SK-N-SH (cell line): ENCODE data around the gene ELOVL1. TPM values are rescaled to one million over a fixed set of nuclear protein-coding genes. Genes with fewer than 3 reads are reported as not detected.

Source experiments
- CTCF ChIA-PET: fragments of 300-600, 350-600 bp; formaldehyde crosslinking; extraction: SDS; loops from one replicate; lab custom pipeline; 2021; lab: Yijun Ruan, JAX
- POLR2A ChIA-PET: fragments of 350-600 bp; sonication (Branson Sonifier 250); formaldehyde crosslinking; extraction: SDS; loops from one replicate; lab custom pipeline; 2020; ENCODE audit warnings: antibody characterized with exemption, inconsistent platforms; lab: Yijun Ruan, JAX
- DNase-seq: peaks from one replicate; pipeline ENCODE4 v3.0.0; 2012
- H2AFZ ChIP-seq: fragments of 200-600 bp; sonication (generic); 2 replicates; pipeline ENCODE4 v1.8.1; 2016; ENCODE audit warnings: antibody characterized with exemption, mild to moderate bottlenecking, low read depth
- H3F3A ChIP-seq: fragments of 200-600 bp; sonication (generic); replicated peaks from 2 replicates; pipeline ENCODE3; 2016; ENCODE audit warnings: antibody characterized with exemption, mild to moderate bottlenecking; ENCODE audit not compliant: insufficient read depth
- H3K27ac ChIP-seq, 2 experiments: fragments of 200-500 bp in 1 of 2; fragments of 200-600 bp in 1 of 2; sonication (Bioruptor generic) in 1 of 2; sonication (generic), shearing (Covaris generic) in 1 of 2; 2 replicates each; pipeline versions ENCODE4 v1.5.1 to v1.6.1; 2014 to 2016; ENCODE audit warnings: low read depth in 2 of 2, inconsistent platforms in 1 of 2, low read length in 1 of 2, mild to moderate bottlenecking in 1 of 2, mixed read lengths in 1 of 2
- H3K27me3 ChIP-seq: fragments of 200-600 bp; sonication (generic), shearing (Covaris generic); 2 replicates; pipeline ENCODE4 v1.6.1; 2016; ENCODE audit warnings: mixed run types; ENCODE audit not compliant: insufficient read depth
- H3K36me3 ChIP-seq, 2 experiments: fragments of 200-500 bp in 1 of 2; fragments of 200-600 bp in 1 of 2; sonication (Bioruptor generic) in 1 of 2; sonication (generic) in 1 of 2; replicated peaks in 1 of 2; 2 replicates each; pipeline versions ENCODE3 to v1.5.1; 2014 to 2016; ENCODE audit warnings: low read length in 1 of 2, mild to moderate bottlenecking in 1 of 2; ENCODE audit not compliant: insufficient read depth in 2 of 2, control insufficient read depth in 1 of 2
- H3K4me1 ChIP-seq, 2 experiments: fragments of 200-500 bp in 1 of 2; fragments of 200-600 bp in 1 of 2; sonication (Bioruptor generic) in 1 of 2; sonication (generic), shearing (Covaris generic) in 1 of 2; 2 replicates each; pipeline versions ENCODE4 v1.5.1 to v1.6.1; 2014 to 2016; ENCODE audit warnings: low read depth in 1 of 2, low read length in 1 of 2, mixed run types in 1 of 2; ENCODE audit not compliant: insufficient read depth in 2 of 2, control insufficient read depth in 1 of 2
- H3K4me2 ChIP-seq: fragments of 200-600 bp; sonication (generic), shearing (Covaris generic); 2 replicates; pipeline ENCODE4 v1.6.1; 2017; ENCODE audit warnings: mixed run types
- H3K4me3 ChIP-seq, 2 experiments: fragments of 200-500 bp in 1 of 2; fragments of 200-600 bp in 1 of 2; sonication (Bioruptor generic) in 1 of 2; sonication (generic), shearing (Covaris generic) in 1 of 2; 2 replicates each; pipeline versions ENCODE4 v1.5.1 to v1.8.1; 2014 to 2016; ENCODE audit warnings: low read depth in 2 of 2, inconsistent platforms in 1 of 2, low read length in 1 of 2, mild to moderate bottlenecking in 1 of 2, mixed read lengths in 1 of 2, moderate library complexity in 1 of 2
- H3K79me2 ChIP-seq: fragments of 200-600 bp; sonication (generic); 2 replicates; pipeline ENCODE4 v1.8.1; 2017; ENCODE audit warnings: mild to moderate bottlenecking; ENCODE audit not compliant: insufficient read depth
- H3K9ac ChIP-seq: fragments of 200-600 bp; sonication (generic); 2 replicates; pipeline ENCODE4 v1.6.1; 2017; ENCODE audit warnings: mixed run types
- H3K9me2 ChIP-seq: fragments of 200-600 bp; sonication (generic); 2 replicates; pipeline ENCODE4 v1.6.1; 2017; ENCODE audit warnings: mixed run types
- H3K9me3 ChIP-seq: fragments of 200-600 bp; sonication (generic); 2 replicates; pipeline ENCODE4 v1.6.1; 2017; ENCODE audit warnings: mixed run types, mild to moderate bottlenecking, moderate library complexity
- H4K20me1 ChIP-seq: fragments of 200-600 bp; sonication (generic); 2 replicates; pipeline ENCODE4 v1.6.1; 2017; ENCODE audit warnings: mild to moderate bottlenecking, mixed run types; ENCODE audit not compliant: insufficient read depth
- CHD2 ChIP-seq: fragments of 150-350 bp; IDR thresholded peaks from 2 replicates; pipeline ENCODE4 v1.6.1; 2018; ENCODE audit warnings: low read length; ENCODE audit not compliant: partially characterized antibody
- CTCF ChIP-seq: fragments of 200-600 bp; sonication (generic); IDR thresholded peaks from 2 replicates; pipeline ENCODE4 v1.6.1; 2017; ENCODE audit warnings: antibody characterized with exemption, mild to moderate bottlenecking, moderate library complexity
- ELF1 ChIP-seq: IDR thresholded peaks from 2 replicates; pipeline ENCODE4 v1.4.0; 2012
- GABPA ChIP-seq: IDR thresholded peaks from 2 replicates; pipeline ENCODE4 v1.4.0; 2012; ENCODE audit warnings: low read depth, mild to moderate bottlenecking
- IRF3 ChIP-seq: fragments of 150-350 bp; IDR thresholded peaks from 2 replicates; pipeline ENCODE4 v1.6.1; 2016; ENCODE audit warnings: mild to moderate bottlenecking, low read depth, low read length
- JUND ChIP-seq: IDR thresholded peaks from 2 replicates; pipeline ENCODE4 v1.4.0; 2012
- MAX ChIP-seq: IDR thresholded peaks from 2 replicates; pipeline ENCODE4 v1.4.0; 2012; ENCODE audit warnings: low read depth
- RXRA ChIP-seq: IDR thresholded peaks from 2 replicates; pipeline ENCODE4 v1.4.0; 2012; ENCODE audit warnings: low read depth, mild to moderate bottlenecking, borderline replicate concordance
- USF1 ChIP-seq: IDR thresholded peaks from 2 replicates; pipeline ENCODE4 v1.4.0; 2012; ENCODE audit warnings: low read depth, borderline replicate concordance
- ZBTB33 ChIP-seq: IDR thresholded peaks from 2 replicates; pipeline ENCODE4 v1.4.0; 2012; ENCODE audit warnings: low read depth, borderline replicate concordance
- WGBS: methylation state at CpG from one replicate; pipeline ENCODE4 v1.1.6; 2017; ENCODE audit warnings: low lambda C conversion rate; 5-methylcytosine and 5-hydroxymethylcytosine counted together
- polyA plus RNA-seq, 3 experiments: library from polyadenylated mRNA; depleted of rRNA; stranded (reverse); fragments of >200 nt; gene quantifications; 2 replicates each; pipeline ENCODE4 v1.2.3, GENCODE V29; 2012

The ELOVL1 gene
- polyA plus RNA-seq, 1 of the 3 experiments (the other 2 are of a cell fraction) = 127 TPM

- POLR2A ChIA-PET = interaction anchor here (0.7 kb wide), 1 partner anchor 21 kb away, joined by 3 read pairs; no protein-coding TSS in a partner anchor
- H2AFZ ChIP-seq = no peak overlapping the region
These were observed 12.9 kb downstream of the ELOVL1 start for GRCh38 chr1:43354936-43355335.

More at GRCh38 chr1:43354936-43355335, 12.9 kb downstream of the ELOVL1 start:
- CTCF ChIA-PET = interaction anchor here (0.8 kb wide), 1 partner anchor 281 kb away, joined by 3 read pairs; no protein-coding TSS in a partner anchor
- no peaks in the 10 kb centered on the region for H3K36me3 ChIP-seq
- no peaks in the 10 kb centered on the region for H3K9me3 ChIP-seq
- no peak for DNase-seq
- TF ChIP-seq IRF3 (no peak), MAX (no peak), USF1 (no peak), CHD2 (no peak), RXRA (no peak), GABPA (no peak), CTCF (no peak), ELF1 (no peak), JUND (no peak), ZBTB33 (no peak)
- TF ChIP-seq, all 33 proteins: peak for 0
- H4K20me1 ChIP-seq = no peaks in the 10 kb centered on the region
- H3K27ac ChIP-seq = no peak overlapping the region
- peaks cover 17% of the 10 kb centered on the region for H3F3A ChIP-seq
- peaks cover 7 to 17% of the 10 kb centered on the region in 2 experiments; a peak in 2 of 4 replicates for H3K4me1 ChIP-seq
- no peaks in the 10 kb centered on the region for H3K9me2 ChIP-seq
- no peak overlapping the region for H3K9ac ChIP-seq
- no peak overlapping the region for H3K4me3 ChIP-seq
- 100% methylated on average over 2 of the region's 2 CpGs for WGBS
- no peaks in the 10 kb centered on the region for H3K27me3 ChIP-seq
- no peak overlapping the region for H3K4me2 ChIP-seq
- H3K79me2 ChIP-seq = peaks cover 16% of the 10 kb centered on the region
